GM19468 (cell line): ENCODE results near the gene HSDL2.
A peak's percentile ranks its signal among the peaks of the same experiment; 100 is the strongest.
"Not testable (repeated sequence)": the region's sequence is repeated elsewhere in the genome, so short reads cannot be mapped to it uniquely, and the experiment has no call there.

Source experiments
- ATAC-seq: cut with Tn5 transposase; IDR thresholded peaks from one replicate; pipeline ENCODE4 v1.9.1; 2021; ENCODE audit warnings: mild to moderate bottlenecking, moderate library complexity, moderate number of reproducible peaks; ENCODE audit not compliant: unreplicated experiment; ENCODE audit errors: extremely low read depth

Gene HSDL2

DNA sequence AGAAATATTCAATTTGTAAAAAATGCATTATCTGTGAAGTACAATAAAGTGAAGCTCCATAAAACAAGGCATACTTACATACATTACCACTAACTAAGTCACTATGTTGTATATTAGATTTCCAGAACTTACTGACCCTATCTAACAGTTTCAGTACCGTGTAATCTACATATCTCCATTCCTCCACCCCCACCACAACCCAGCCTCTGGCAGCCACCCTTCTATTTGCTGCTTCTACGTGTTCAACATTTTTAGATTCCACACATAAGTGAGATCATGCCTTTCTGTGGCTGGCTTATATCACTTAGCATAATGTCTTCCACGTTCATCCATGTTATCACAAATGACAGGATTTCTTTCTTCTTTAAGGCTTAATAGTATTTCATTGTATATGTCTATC is 15.1 kb upstream of the HSDL2 start:
- ATAC-seq, result no peak

DNA sequence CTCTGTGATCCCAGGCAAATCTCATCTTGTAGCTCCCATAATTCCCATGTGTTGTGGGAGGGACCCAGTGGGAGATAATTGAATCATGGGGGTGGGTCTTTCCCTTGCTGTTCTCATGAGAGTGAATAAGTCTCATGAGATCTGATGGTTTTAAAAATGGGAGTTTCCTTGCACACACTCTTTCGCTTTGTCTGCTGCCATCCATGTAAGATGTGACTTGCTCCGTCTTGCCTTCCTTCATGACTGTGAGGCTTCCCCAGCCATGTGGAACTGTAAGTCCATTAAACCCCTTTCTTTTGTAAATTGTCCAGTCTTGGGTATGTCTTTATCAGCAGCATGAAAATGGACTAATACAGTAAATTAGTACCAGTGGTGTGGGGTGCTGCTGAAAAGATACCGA is 14.7 kb upstream of the HSDL2 start:
- not testable (repeated sequence) for ATAC-seq

DNA sequence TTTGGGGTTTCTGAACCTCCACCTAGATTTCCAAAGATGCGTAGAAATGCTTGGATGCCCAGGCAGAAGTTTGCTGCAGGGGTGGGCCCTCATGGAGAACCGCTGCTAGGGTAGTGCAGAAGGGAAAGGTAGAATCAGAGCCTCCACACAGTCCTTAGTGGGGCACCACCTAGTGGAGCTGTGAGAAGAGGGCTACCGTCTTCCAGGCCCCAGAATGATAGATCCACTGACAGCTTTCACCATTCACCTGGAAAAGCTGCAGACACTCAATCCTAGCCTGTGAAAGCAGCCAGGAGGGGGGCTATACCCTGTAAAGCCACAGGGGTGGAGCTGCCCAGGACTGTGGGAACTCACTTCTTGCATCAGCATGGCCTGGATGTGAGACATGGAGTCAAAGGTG is 13.3 kb upstream of the HSDL2 start:
- ATAC-seq, result no peak

GRCh38 chr9:112367465-112367864 is 12.4 kb upstream of the HSDL2 start:
- ATAC-seq, result no peak

GRCh38 chr9:112369817-112370216 is 10.1 kb upstream of the HSDL2 start:
- ATAC-seq, result no peak

DNA sequence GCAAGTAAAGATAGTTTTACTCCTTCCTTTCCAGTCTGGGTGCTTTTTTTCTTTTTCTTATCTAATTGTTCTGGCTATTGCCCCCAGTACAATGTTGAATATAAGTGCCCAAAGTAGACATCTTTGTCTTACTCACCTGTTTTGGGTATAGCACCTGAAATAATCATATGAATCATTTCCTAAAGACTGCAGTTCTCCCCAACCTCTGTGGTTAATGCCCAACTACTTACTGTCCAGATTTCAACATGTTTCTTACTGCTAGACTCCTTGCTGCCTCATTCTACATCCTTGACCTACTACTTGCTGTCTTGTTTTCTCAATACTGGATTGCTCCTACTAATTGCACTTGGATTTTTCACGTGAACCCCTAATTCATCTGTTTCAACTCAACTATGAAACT is 8.8 kb upstream of the HSDL2 start:
- ATAC-seq, result no peak

DNA sequence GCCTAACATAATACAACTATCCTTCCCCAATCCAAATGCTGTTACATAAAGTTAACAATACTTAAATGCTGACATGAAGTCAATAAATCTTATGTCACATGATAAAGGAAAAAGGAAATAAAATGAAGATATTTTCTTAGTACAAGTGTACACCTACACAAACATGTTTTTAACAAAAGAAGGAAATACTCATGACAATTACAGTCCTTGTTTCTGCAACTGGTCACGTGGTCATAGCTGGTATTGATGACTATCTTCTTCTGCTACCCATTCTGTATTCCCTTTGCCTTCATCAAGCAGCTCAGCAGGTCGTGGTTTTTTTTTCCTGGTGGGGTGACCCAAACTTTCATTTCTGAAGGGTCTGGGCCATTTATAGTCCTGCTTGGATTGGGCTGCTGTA is 6.2 kb upstream of the HSDL2 start:
- not testable (repeated sequence) for ATAC-seq

GRCh38 chr9:112374232-112374631 is 5.7 kb upstream of the HSDL2 start:
- not testable (repeated sequence) for ATAC-seq

DNA sequence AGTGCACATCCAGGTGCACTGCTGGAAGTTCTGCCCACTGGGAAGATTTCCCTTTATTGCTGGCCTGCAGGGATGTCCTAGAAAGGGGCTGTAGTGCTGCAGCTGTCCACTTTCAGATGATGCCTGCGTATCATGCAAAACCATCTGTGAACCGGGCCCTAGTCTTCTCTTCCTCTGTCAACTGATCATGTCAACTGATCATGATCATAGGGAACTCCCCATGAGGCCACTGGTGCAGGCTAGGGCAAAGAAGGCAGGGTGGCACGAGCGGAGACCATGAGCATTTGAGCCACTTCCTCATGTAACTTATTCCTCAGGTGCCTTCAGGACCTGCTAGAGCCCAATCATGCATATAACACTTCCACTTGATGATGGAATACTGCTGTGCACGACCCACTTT is 4.5 kb upstream of the HSDL2 start:
- no peak for ATAC-seq

DNA sequence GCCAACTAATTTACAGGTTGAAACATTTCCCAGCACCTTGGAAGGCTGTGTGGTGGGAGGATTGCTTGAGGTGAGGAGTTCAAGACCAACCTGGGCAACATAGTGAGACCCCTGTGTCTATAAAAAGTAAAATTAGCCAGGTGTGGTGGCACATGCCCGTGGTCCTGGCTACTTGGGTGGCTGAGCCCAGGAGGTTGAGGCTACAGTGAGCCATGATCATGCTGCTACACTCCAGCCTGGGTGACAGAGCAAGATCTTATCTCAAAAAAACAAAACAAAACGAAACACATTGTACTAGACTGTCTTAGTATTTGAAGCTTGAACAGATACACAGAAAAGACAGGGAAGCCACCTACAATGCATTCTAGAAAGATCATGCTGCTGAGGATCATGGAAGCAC is 2.8 kb upstream of the HSDL2 start:
- no peak for ATAC-seq

DNA sequence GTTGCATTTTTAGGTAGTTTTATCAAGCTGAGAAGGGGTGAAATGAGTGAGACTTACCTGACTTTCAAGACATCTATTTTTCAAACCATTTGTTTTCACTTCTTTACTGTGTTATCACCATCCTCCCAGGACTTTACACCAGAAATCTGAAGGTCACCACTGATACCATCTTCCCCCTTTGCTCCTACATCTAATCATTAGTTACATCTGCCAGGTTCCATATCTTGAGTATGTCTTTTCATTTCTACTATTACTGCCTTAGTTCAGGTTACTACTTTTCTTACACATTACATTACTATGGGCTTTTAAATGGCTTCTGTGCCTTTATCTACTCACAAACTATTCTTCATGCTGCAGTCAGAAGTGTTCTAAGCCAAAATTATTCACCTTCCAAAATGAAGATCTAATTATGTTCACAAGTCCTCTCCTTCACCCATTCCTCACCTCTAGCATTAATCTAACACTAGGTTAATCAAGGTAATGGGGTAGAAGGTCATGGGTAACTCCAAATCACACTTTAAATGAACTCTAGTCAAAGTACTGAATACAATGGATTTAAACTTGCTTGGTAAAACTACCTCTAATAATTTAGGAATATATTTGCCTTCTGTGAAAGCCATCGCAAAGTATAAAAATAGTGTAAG is 2.1 kb upstream of the HSDL2 start:
- ATAC-seq, result no peak

DNA sequence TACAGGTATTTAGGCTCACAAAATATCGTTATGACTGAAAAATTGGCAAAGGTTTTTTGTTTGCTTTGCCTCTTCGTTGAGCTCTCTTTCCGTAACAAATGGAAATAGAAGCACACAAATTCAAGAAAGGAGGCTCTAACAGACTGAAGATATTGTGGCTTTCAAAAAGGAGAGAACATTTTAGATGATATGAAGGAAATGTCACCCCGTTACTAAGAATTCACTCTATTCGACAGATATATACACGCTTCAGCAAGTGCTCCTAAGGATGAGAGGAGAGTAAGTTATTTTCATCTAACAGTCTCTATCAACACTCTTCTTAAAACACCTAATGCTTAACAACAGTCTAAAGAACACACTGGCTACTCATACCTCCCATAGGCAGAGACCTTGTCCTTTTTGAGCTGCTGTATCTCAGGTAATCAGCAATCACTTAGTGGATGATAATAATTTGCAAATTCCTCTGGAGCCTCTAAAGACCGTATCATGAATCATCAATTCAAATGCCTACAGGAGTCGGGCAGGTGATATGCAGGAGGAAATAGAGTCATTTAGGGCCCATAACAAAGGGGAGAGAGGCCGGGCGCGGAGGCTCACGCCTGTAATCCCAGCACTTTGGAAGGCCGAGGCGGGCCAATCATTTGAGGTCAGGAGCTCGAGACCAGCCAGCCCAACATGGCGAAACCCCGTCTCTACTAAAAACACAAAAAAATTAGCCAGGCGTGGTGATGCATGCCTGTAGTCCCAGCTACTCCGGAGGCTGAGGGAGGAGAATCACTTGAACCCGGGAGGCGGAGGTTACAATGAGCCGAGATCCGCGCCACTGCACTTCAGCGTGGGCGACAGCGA is 1.4 kb upstream of the HSDL2 start:
- no peak for ATAC-seq

- ATAC-seq, result peak; percentile 69
These were observed 469 bp upstream of the HSDL2 start for GRCh38 chr9:112379177-112380101.

GRCh38 chr9:112380825-112381221 is 915 bp downstream of the HSDL2 start:
- ATAC-seq, result no peak

DNA sequence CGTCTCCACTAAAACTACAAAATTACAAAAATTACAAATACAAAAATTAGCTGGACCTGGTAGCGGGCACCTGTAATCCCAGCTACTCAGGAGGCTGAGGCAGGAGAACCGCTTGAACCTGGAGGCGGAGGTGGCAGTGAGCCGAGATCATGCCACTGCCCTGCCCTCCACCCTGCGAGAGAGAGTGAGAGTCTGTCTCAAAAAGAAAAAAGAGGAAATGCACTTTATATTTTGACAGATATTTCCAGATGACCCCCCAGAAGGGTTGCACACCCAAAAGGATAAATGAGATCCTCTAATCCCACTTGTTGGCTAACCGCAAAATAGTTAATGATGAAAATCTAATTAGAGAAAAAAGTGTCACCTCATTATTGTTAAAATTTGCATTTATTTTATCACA is 2.2 kb downstream of the HSDL2 start:
- ATAC-seq, result no peak

GRCh38 chr9:112382501-112383364 is 2.8 kb downstream of the HSDL2 start:
- no peak for ATAC-seq

GRCh38 chr9:112384219-112384618 is 4.3 kb downstream of the HSDL2 start:
- no peak for ATAC-seq

DNA sequence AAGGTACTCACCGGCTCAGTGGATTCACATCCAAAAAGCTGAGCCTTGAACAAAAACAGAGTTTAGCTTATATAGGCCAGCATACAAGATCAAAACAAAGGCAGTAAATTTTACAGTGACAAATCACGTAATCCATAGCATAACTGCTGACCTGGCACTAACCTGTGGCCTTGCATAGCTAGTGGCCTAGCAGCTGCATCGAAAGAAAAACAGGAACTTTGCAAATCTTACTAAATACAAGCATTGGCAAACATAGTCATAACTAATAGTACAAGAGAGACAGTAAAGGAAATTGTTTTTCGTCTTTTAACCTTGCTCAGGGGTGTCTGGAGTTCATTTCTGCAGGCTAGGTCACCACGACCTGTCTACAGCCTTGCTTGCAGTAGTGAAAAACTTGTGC is 4.8 kb downstream of the HSDL2 start:
- ATAC-seq, result peak; percentile 21

GRCh38 chr9:112387115-112387514 is 7.2 kb downstream of the HSDL2 start:
- ATAC-seq, result no peak

GRCh38 chr9:112389897-112390296 is 10.0 kb downstream of the HSDL2 start:
- not testable (repeated sequence) for ATAC-seq
